Prostate gland (tissue), 2 donors: ENCODE measurements around the gene GRK4. TPM values are rescaled to one million over a fixed set of nuclear protein-coding genes. Genes with fewer than 3 reads are reported as not detected.
A peak's percentile ranks its signal among the peaks of the same experiment; 100 is the strongest.

Source experiments
- DNase-seq: peaks from one replicate; pipeline ENCODE4 v3.0.0-alpha.2; 2019; ENCODE audit warnings: low spot score
- H3K27ac ChIP-seq, 2 donors: fragments of 200-600 bp; sonication (generic); 2 replicates each; pipeline ENCODE4 v1.5.1; 2017 to 2019
- H3K27me3 ChIP-seq: fragments of 200-600 bp; sonication (generic); replicated peaks from 2 replicates; pipeline ENCODE4 v1.5.1; 2019; ENCODE audit not compliant: insufficient read depth
- H3K36me3 ChIP-seq, 2 donors: fragments of 200-600 bp; sonication (generic); 1 replicate in 1 of 2; 2 replicates in 1 of 2; pipeline versions ENCODE4 v1.5.1 to v1.8.1; 2017 to 2019
- H3K4me1 ChIP-seq: fragments of 200-600 bp; sonication (generic); replicated peaks from 2 replicates; pipeline ENCODE4 v1.5.1; 2019
- H3K4me3 ChIP-seq, 2 donors: fragments of 200-600 bp; sonication (generic); 2 replicates each; pipeline ENCODE4 v1.5.1; 2017 to 2019
- H3K9me3 ChIP-seq: fragments of 200-600 bp; sonication (generic); 2 replicates; pipeline ENCODE4 v1.5.1; 2017
- CTCF ChIP-seq, 4 experiments: fragments of 200-600 bp in 2 of 4; fragments of 450-650 bp in 2 of 4; sonication (generic) in 2 of 4; IDR thresholded peaks; 1 replicate in 3 of 4; 2 replicates in 1 of 4; pipeline ENCODE4 v1.5.1; 2016 to 2019; ENCODE audit warnings: antibody characterized with exemption in 4 of 4, mild to moderate bottlenecking in 2 of 4, moderate library complexity in 2 of 4
- POLR2A ChIP-seq: fragments of 450-650 bp; IDR thresholded peaks from one replicate; pipeline ENCODE4 v1.6.1; 2016; ENCODE audit warnings: antibody characterized with exemption, mild to moderate bottlenecking
- POLR2AphosphoS5 ChIP-seq: sonication (generic); formaldehyde crosslinking; IDR thresholded peaks from one replicate; pipeline ENCODE4 v1.6.1; 2017; ENCODE audit warnings: antibody characterized with exemption
- WGBS: methylation state at CpG from one replicate; pipeline ENCODE4 v1.1.5; 2018; 5-methylcytosine and 5-hydroxymethylcytosine counted together
- intact Hi-C: fragments of 100-400 bp; cut with DNase I; formaldehyde crosslinking; loops from one replicate; pipeline ENCODE4 v1.14.2; 2022
- total RNA-seq, 2 donors: library from RNA; depleted of rRNA; stranded (reverse); fragments of >200 nt; gene quantifications; one replicate each; pipeline ENCODE4 v1.1.0, GENCODE V29; 2016

Gene GRK4
- total RNA-seq, 2 donors from 2014 or later: 3.4 to 18.9 TPM

DNA sequence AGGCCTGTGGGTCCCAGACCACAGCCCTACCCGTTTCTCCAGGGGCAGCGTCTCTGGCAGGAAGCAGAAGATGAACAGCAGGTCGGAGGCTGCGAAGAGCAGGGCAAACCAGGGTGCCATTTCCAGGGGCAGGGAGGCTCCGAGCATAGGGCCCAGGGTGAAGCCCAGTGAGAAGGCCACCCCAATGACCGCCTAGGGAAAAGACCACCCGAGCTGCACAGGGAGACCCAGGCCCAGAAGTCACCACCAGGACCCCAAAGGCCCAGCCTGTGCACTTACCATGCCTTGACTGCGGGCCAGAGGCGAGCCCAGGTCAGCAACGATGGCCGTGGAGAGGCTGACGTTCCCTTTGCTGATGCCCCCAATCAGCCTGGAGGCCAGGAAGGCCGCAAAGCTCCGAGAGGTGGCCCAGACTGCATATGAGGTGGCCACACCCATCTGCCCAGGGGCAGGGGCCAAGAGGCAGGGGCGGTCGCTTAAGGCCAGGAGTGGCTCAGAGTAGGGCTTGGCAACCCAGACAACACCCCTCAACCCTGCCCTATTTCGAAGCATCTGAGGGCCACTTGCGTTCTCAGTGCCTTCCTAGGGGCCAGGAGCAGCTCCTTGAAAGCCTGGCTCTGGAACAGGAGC lies 30.9 kb upstream of the GRK4 start:
- no peak for DNase-seq

GRCh38 chr4:2932951-2933565 lies 30.3 kb upstream of the GRK4 start:
- Histone ChIP-seq H3K27me3 (no peaks in the 10 kb centered on the region), H3K36me3 (peaks cover 0 to 8% of the 10 kb centered on the region in 2 donors), H3K4me1 (peaks cover 31% of the 10 kb centered on the region), H3K4me3 (no peak overlapping the region), H3K9me3 (no peaks in the 10 kb centered on the region), H3K27ac (peak overlapping the region; percentile 90 to 91)
- intact Hi-C loops: loop anchor here (5.0 to 10.0 kb wide), 3 partner anchors 91 to 668 kb away; partner anchors contain the start of genes ADD1 and MXD4
- 68% methylated on average over 13 of the region's 15 CpGs for WGBS
- no peak for DNase-seq
- TF ChIP-seq CTCF (IDR thresholded peaks at IDR 0.05) (no peak), POLR2A (no peak), POLR2AphosphoS5 (no peak)

More for the DNA sequence above, 30.9 kb upstream of the GRK4 start:
- WGBS: 93% methylated on average over 15 of the region's 18 CpGs
- no peaks in the 10 kb centered on the region for H3K9me3 ChIP-seq
- peaks cover 0 to 8% of the 10 kb centered on the region in 2 donors for H3K36me3 ChIP-seq
- H3K27ac ChIP-seq: peak overlapping the region; percentile 77 to 90
- H3K4me1 ChIP-seq: peaks cover 31% of the 10 kb centered on the region
- no peak overlapping the region for H3K4me3 ChIP-seq
- intact Hi-C loops: loop anchor here (5.0 to 10.0 kb wide), 3 partner anchors 90 to 668 kb away; partner anchors contain the start of genes ADD1 and MXD4
- no peaks in the 10 kb centered on the region for H3K27me3 ChIP-seq
- TF ChIP-seq POLR2AphosphoS5 (no peak), CTCF (IDR thresholded peaks at IDR 0.05) (no peak), POLR2A (no peak)

GRCh38 chr4:2933566-2934076 lies 29.8 kb upstream of the GRK4 start:
- Histone ChIP-seq H3K9me3 (no peaks in the 10 kb centered on the region), H3K27me3 (no peaks in the 10 kb centered on the region), H3K27ac (peak overlapping the region; percentile 90 to 91), H3K4me1 (peaks cover 31% of the 10 kb centered on the region), H3K4me3 (peak overlapping the region; percentile 95 to 99), H3K36me3 (peaks cover 0 to 4% of the 10 kb centered on the region in 2 donors)
- no peak for TF ChIP-seq CTCF (IDR thresholded peaks at IDR 0.05)
- no peak for TF ChIP-seq POLR2AphosphoS5
- TF ChIP-seq POLR2A: no peak
- 23% methylated on average over 23 of the region's 31 CpGs for WGBS
- intact Hi-C loops: loop anchor here (5.0 to 10.0 kb wide), 3 partner anchors 91 to 669 kb away; partner anchors contain the start of genes ADD1 and MXD4
- no peak for DNase-seq

DNA sequence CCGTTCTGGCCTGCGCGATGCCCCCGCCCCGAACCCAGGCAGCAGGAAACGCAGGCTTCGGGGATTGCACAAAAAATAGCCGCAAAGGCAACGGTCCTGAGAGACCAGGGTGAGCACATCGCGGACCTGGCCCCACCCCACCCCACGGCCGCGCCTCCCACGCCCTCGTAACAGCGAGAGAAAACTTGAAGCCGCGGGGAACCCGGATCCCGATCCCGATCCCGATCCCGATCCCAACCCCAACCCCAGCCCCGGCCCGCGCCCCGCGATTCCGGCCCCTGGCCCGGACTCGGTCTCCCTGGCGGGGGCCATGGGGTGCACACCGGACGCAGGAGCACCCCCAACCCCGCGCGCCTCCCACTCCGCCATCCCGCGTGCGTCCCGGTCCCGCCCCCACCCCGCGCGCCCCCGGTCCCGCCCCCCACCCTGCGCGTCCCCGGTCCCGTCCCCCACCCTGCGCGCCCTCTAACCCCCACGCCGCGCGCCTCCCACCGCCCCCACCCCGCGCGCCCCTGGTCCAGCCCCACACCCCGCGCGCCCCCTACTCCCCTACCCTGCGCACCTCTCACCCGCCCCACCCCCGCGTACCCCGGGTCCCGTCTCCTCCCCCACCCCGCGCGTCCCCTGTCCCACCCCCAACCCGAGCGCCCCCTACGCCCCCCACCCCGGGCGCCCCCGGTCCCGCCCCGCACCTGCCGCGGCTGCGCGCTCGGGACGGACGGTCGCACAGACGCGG lies 29.1 kb upstream of the GRK4 start:
- no peaks in the 10 kb centered on the region for H3K9me3 ChIP-seq
- peak overlapping the region; percentile 95 to 99 for H3K4me3 ChIP-seq
- intact Hi-C loops: loop anchor here (5.0 to 10.0 kb wide), 3 partner anchors 92 to 669 kb away; partner anchors contain the start of genes ADD1 and MXD4
- H3K27ac ChIP-seq: peak overlapping the region; percentile 90 to 91
- TF ChIP-seq POLR2AphosphoS5: no peak
- no peak for TF ChIP-seq POLR2A
- H3K27me3 ChIP-seq: no peaks in the 10 kb centered on the region
- peaks cover 0 to 4% of the 10 kb centered on the region in 2 donors for H3K36me3 ChIP-seq
- WGBS: 1% methylated on average over 14 of the region's 93 CpGs
- peaks cover 31% of the 10 kb centered on the region for H3K4me1 ChIP-seq
- DNase-seq: no peak
